ENCODE measurements around the gene DIP2C. TPM values are rescaled to one million over a fixed set of nuclear protein-coding genes. Genes with fewer than 3 reads are reported as not detected.

Gene DIP2C
- polyA plus RNA-seq, 1 of the 3 experiments (the other 2 are of a cell fraction), result 8.7 TPM

- TF ChIP-seq USF1 (IDR thresholded peaks at IDR 0.05; ENCODE audit: borderline replicate concordance, low read depth) (no peak), NRF1 (IDR thresholded peaks at IDR 0.05; ENCODE audit: low read depth, low read length) (no peak), MXI1 (IDR thresholded peaks at IDR 0.05; ENCODE audit: low read depth, low read length) (peak; percentile 97), USF2 (IDR thresholded peaks at IDR 0.05; ENCODE audit: borderline replicate concordance, low read depth, low read length) (no peak), YY1 (IDR thresholded peaks at IDR 0.05; ENCODE audit: low read depth) (0 out of 2 replicates have a peak, but pooled peaks have one; percentile 33), RFX5 (IDR thresholded peaks at IDR 0.05; ENCODE audit: low read length) (no peak)
- 10% methylated on average over 21 of the region's 57 CpGs for WGBS (ENCODE audit: low lambda C conversion rate)
- H3K36me3 ChIP-seq (replicated peaks in 1 of 2; ENCODE audit: control insufficient read depth in 1 of 2, insufficient read depth in 2 of 2, low read length in 1 of 2), result no peaks in the 10 kb centered on the region
- H2AFZ ChIP-seq (ENCODE audit: low read depth), result peak overlapping the region; percentile 63; the same call in 1 of the 2 replicates
- peak overlapping the region; percentile 83 to 91 for H3K4me3 ChIP-seq (ENCODE audit: low read depth in 2 of 2, low read length in 1 of 2)
- peaks cover 54% of the 10 kb centered on the region for H3K79me2 ChIP-seq (ENCODE audit: insufficient read depth)
- peaks cover 11% of the 10 kb centered on the region for H4K20me1 ChIP-seq (ENCODE audit: insufficient read depth)
- H3K27ac ChIP-seq (ENCODE audit: low read depth in 2 of 2, low read length in 1 of 2), result peak overlapping the region; percentile 48 to 82; a peak in 3 of 4 replicates
- H3F3A ChIP-seq (replicated peaks; ENCODE audit: insufficient read depth), result peaks cover 12% of the 10 kb centered on the region
- peak overlapping the region; percentile 84 for H3K9ac ChIP-seq
- peak overlapping the region; percentile 90 for H3K4me2 ChIP-seq
- H3K27me3 ChIP-seq (ENCODE audit: insufficient read depth), result no peaks in the 10 kb centered on the region
- ChIA-PET POLR2A (no interaction called here), CTCF (interaction anchor here (0.9 kb wide), 1 partner anchor 177 kb away, joined by 4 read pairs; no protein-coding TSS in a partner anchor)
- H3K9me2 ChIP-seq, result no peaks in the 10 kb centered on the region
- peak; percentile 77 for DNase-seq
- H3K9me3 ChIP-seq, result no peaks in the 10 kb centered on the region
- H3K4me1 ChIP-seq (ENCODE audit: control insufficient read depth in 1 of 2, insufficient read depth in 2 of 2, low read depth in 1 of 2, low read length in 1 of 2), result peaks cover 0 to 23% of the 10 kb centered on the region in 2 experiments; a peak in 1 of 4 replicates
Observed at GRCh38 chr10:688312-689120, 952 bp downstream of the DIP2C start.

GRCh38 chr10:687583-688311, 1.7 kb downstream of the DIP2C start:
- H3K9ac ChIP-seq, result peak overlapping the region; percentile 84; the same call in 1 of the 2 replicates
- H3K36me3 ChIP-seq (replicated peaks in 1 of 2; ENCODE audit: control insufficient read depth in 1 of 2, insufficient read depth in 2 of 2, low read length in 1 of 2), result no peaks in the 10 kb centered on the region
- ChIA-PET CTCF (interaction anchor here (0.9 kb wide), 1 partner anchor 177 kb away, joined by 4 read pairs; no protein-coding TSS in a partner anchor), POLR2A (no interaction called here)
- WGBS (ENCODE audit: low lambda C conversion rate), result 76% methylated on average over 19 of the region's 21 CpGs
- H3K27ac ChIP-seq (ENCODE audit: low read depth in 2 of 2, low read length in 1 of 2), result no peak overlapping the region
- no peaks in the 10 kb centered on the region for H3K27me3 ChIP-seq (ENCODE audit: insufficient read depth)
- peaks cover 19% of the 10 kb centered on the region for H3F3A ChIP-seq (replicated peaks; ENCODE audit: insufficient read depth)
- peaks cover 11% of the 10 kb centered on the region for H4K20me1 ChIP-seq (ENCODE audit: insufficient read depth)
- DNase-seq, result no peak
- peak overlapping the region; percentile 83 to 91; a peak in 3 of 4 replicates for H3K4me3 ChIP-seq (ENCODE audit: low read depth in 2 of 2, low read length in 1 of 2)
- H3K9me3 ChIP-seq, result no peaks in the 10 kb centered on the region
- H3K79me2 ChIP-seq (ENCODE audit: insufficient read depth), result peaks cover 59% of the 10 kb centered on the region
- H3K4me2 ChIP-seq, result peak overlapping the region; percentile 90
- H2AFZ ChIP-seq (ENCODE audit: low read depth), result no peak overlapping the region
- H3K4me1 ChIP-seq (ENCODE audit: control insufficient read depth in 1 of 2, insufficient read depth in 2 of 2, low read depth in 1 of 2, low read length in 1 of 2), result peaks cover 0 to 23% of the 10 kb centered on the region in 2 experiments; a peak in 1 of 4 replicates
- H3K9me2 ChIP-seq, result no peaks in the 10 kb centered on the region
- TF ChIP-seq RCOR1 (IDR thresholded peaks at IDR 0.05; ENCODE audit: low read length) (no peak), RAD21 (IDR thresholded peaks at IDR 0.05; ENCODE audit: low read length) (no peak), CTCF (IDR thresholded peaks at IDR 0.05) (no peak), USF2 (IDR thresholded peaks at IDR 0.05; ENCODE audit: borderline replicate concordance, low read depth, low read length) (no peak), PBX3 (IDR thresholded peaks at IDR 0.05) (no peak), JUND (IDR thresholded peaks at IDR 0.05) (no peak), USF1 (IDR thresholded peaks at IDR 0.05; ENCODE audit: borderline replicate concordance, low read depth) (no peak), EP300 (IDR thresholded peaks at IDR 0.05; ENCODE audit: borderline replicate concordance in 1 of 2, low read depth in 1 of 2, low read length in 1 of 2) (no peak), CHD2 (IDR thresholded peaks at IDR 0.05; ENCODE audit: low read length, partially characterized antibody) (no peak), MEF2A (IDR thresholded peaks at IDR 0.05; ENCODE audit: borderline replicate concordance, low read depth) (no peak), GATA2 (CRISPR knock-in tag; IDR thresholded peaks at IDR 0.05) (no peak), ELF1 (IDR thresholded peaks at IDR 0.05) (no peak), SMC3 (IDR thresholded peaks at IDR 0.05; ENCODE audit: low read depth, low read length) (no peak), SIN3A (IDR thresholded peaks at IDR 0.05; ENCODE audit: borderline replicate concordance, low read depth, low read length) (no peak)
